GM12878 (cell line): ENCODE results near the gene RARS2. TPM values are rescaled to one million over a fixed set of nuclear protein-coding genes. Genes with fewer than 3 reads are reported as not detected.

ENCODE experiments used
- ATAC-seq: fragments of 200-7000 bp; cut with Tn5 transposase; 3 replicates; pipeline ENCODE4 v1.9.1; 2020; ENCODE audit warnings: mild to moderate bottlenecking, moderate library complexity
- BruUV-seq: library from RNA; stranded (reverse); fragments of 400-500 nt; replicated peaks from 2 replicates; lab custom pipeline; 2021; lab: Mats Ljungman, UMichigan
- CTCF ChIA-PET: fragments of 300-600 bp; sonication (Branson Sonifier 250); formaldehyde crosslinking; extraction: SDS; loops from one replicate; lab custom pipeline; 2021; ENCODE audit warnings: inconsistent platforms; lab: Yijun Ruan, JAX
- POLR2A ChIA-PET: fragments of 350-600 bp; formaldehyde crosslinking; extraction: SDS; loops from one replicate; lab custom pipeline; 2021; ENCODE audit warnings: inconsistent platforms; lab: Charles Lee
- RAD21 ChIA-PET: fragments of 300-600 bp; sonication (Branson Sonifier 250); formaldehyde crosslinking; loops from one replicate; lab custom pipeline; 2023; ENCODE audit warnings: antibody characterized with exemption; ENCODE audit not compliant: unreplicated experiment; lab: Charles Lee
- SMC1A ChIA-PET: fragments of 300-600 bp; sonication (Branson Sonifier 250); formaldehyde crosslinking; loops from one replicate; lab custom pipeline; 2023; ENCODE audit not compliant: unreplicated experiment, uncharacterized antibody; lab: Charles Lee
- DNase-seq: peaks from one replicate; pipeline ENCODE4 v3.0.0-alpha.2; 2011; ENCODE audit warnings: low read depth, low spot score
- FAIRE-seq: peaks from 3 replicates; lab custom pipeline; 2011; peaks lifted over from hg19 to GRCh38; lab: Jason Lieb, UNC
- H2AFZ ChIP-seq: 2 replicates; pipeline ENCODE4 v1.6.0; 2011; ENCODE audit warnings: low read depth, low read length, control low read depth; ENCODE audit not compliant: control insufficient read depth
- H3K27ac ChIP-seq: 2 replicates; pipeline ENCODE4 v1.5.1; 2011; ENCODE audit warnings: control low read depth; ENCODE audit not compliant: control insufficient read depth, insufficient read depth
- H3K27me3 ChIP-seq, 2 experiments: replicated peaks in 1 of 2; 2 replicates each; pipeline versions ENCODE4 v1.6.0 to v1.6.1; 2011; ENCODE audit warnings: low read length in 1 of 2; ENCODE audit not compliant: control insufficient read depth in 2 of 2, insufficient read depth in 2 of 2
- H3K36me3 ChIP-seq, 2 experiments: 2 replicates each; pipeline ENCODE4 v1.5.1; 2011; ENCODE audit warnings: low read length in 1 of 2; ENCODE audit not compliant: control insufficient read depth in 2 of 2, insufficient read depth in 2 of 2
- H3K4me1 ChIP-seq: 2 replicates; pipeline ENCODE4 v1.6.1; 2011; ENCODE audit warnings: mild to moderate bottlenecking, low read length, moderate library complexity, mixed read lengths; ENCODE audit not compliant: control insufficient read depth, insufficient read depth
- H3K4me2 ChIP-seq: 2 replicates; pipeline ENCODE4 v1.6.0; 2011; ENCODE audit warnings: control low read depth; ENCODE audit not compliant: control insufficient read depth, insufficient read depth
- H3K4me3 ChIP-seq: fragments of 200-600 bp; sonication (generic); 2 replicates; pipeline ENCODE4 v1.5.1; 2016
- H3K79me2 ChIP-seq: 2 replicates; pipeline ENCODE4 v1.6.0; 2011; ENCODE audit warnings: low read length; ENCODE audit not compliant: control insufficient read depth, insufficient read depth
- H3K9ac ChIP-seq: 2 replicates; pipeline ENCODE4 v1.8.0; 2011; ENCODE audit warnings: low read length, control low read depth, mixed read lengths; ENCODE audit not compliant: control insufficient read depth, insufficient read depth
- H3K9me3 ChIP-seq: replicated peaks from 3 replicates; pipeline ENCODE4 v1.5.1; 2011; ENCODE audit warnings: mild to moderate bottlenecking, low read length; ENCODE audit not compliant: control insufficient read depth, insufficient read depth
- H4K20me1 ChIP-seq: 2 replicates; pipeline ENCODE4 v1.6.0; 2011; ENCODE audit not compliant: control insufficient read depth, insufficient read depth
- EGR1 ChIP-seq, 2 experiments: IDR thresholded peaks; 1 replicate in 1 of 2; 2 replicates in 1 of 2; pipeline ENCODE4 v1.6.1; 2011 to 2012; ENCODE audit warnings: low read depth in 2 of 2, low read length in 2 of 2, borderline replicate concordance in 1 of 2, mild to moderate bottlenecking in 1 of 2, moderate library complexity in 1 of 2
- EZH2 ChIP-seq: IDR thresholded peaks from 2 replicates; pipeline ENCODE4 v1.6.1; 2012; ENCODE audit warnings: low read depth, mild to moderate bottlenecking, control low read depth, inconsistent platforms, low read length, borderline replicate concordance; ENCODE audit not compliant: control insufficient read depth
- MEF2B ChIP-seq: fragments of 450-650 bp; IDR thresholded peaks from 2 replicates; pipeline ENCODE4 v1.6.1; 2018; ENCODE audit warnings: mild to moderate bottlenecking, moderate library complexity; ENCODE audit not compliant: partially characterized antibody, poor library complexity, severe bottlenecking
- NFYB ChIP-seq: IDR thresholded peaks from 2 replicates; pipeline ENCODE4 v1.6.1; 2011; ENCODE audit warnings: low read depth, mild to moderate bottlenecking, low read length, improper control_type of control experiment, moderate library complexity; ENCODE audit not compliant: insufficient read depth
- SIN3A ChIP-seq: IDR thresholded peaks from 2 replicates; pipeline ENCODE4 v1.6.1; 2012; ENCODE audit warnings: low read depth, low read length, improper control_type of control experiment
- SKIL ChIP-seq: fragments of 450-650 bp; IDR thresholded peaks from 2 replicates; pipeline ENCODE4 v1.6.1; 2017; ENCODE audit warnings: mild to moderate bottlenecking, low read depth, inconsistent platforms; ENCODE audit not compliant: poor library complexity, severe bottlenecking
- WGBS: methylation state at CpG from one replicate; pipeline ENCODE4 v1.1.6; 2016; ENCODE audit warnings: low lambda C conversion rate; ENCODE audit not compliant: insufficient replicate concordance, insufficient coverage; ENCODE audit errors: missing lambda C conversion rate; 5-methylcytosine and 5-hydroxymethylcytosine counted together
- in situ Hi-C: fragments of 300-500 bp; cut with MboI; formaldehyde crosslinking; loops from 9 replicates; pipeline ENCODE4 v1.14.3; 2018; ENCODE audit warnings: mixed read lengths
- intact Hi-C: fragments of 100-400 bp; cut with micrococcal nuclease; formaldehyde crosslinking; loops from one replicate; pipeline ENCODE4 v1.14.2; 2022; ENCODE audit not compliant: unreplicated experiment
- polyA plus RNA-seq, 11 experiments: library from polyadenylated mRNA; depleted of rRNA in 4 of 11; unstranded in 6 of 11; stranded (reverse) in 5 of 11; fragments of >200 nt; fragmentation: Nextera tagmentation in 4 of 11; fragmentation: Illumina TruSeq in 1 of 11; extraction: Ambion mirVana in 4 of 11; extraction: Trizol in 1 of 11; gene quantifications; 1 replicate in 1 of 11; 2 replicates in 10 of 11; pipeline versions ENCODE4 v1.2.1 to v1.2.3, GENCODE V29; 2011 to 2016; ENCODE audit warnings: inconsistent platforms in 2 of 11, missing spikeins in 2 of 11, low read depth in 1 of 11
- total RNA-seq, 4 experiments: library from RNA; depleted of rRNA in 3 of 4; stranded (reverse); fragments of >200 nt in 3 of 4; fragmentation: Illumina TruSeq in 1 of 4; extraction: Trizol in 1 of 4; gene quantifications; 2 replicates each; pipeline versions ENCODE4 v1.2.1 to v1.2.3, GENCODE V29; 2013 to 2021

Gene RARS2
- total and polyA plus RNA-seq, 10 of the 15 experiments (the other 5 are each of a cell fraction or from before 2014, with no cell fraction given): 18.3 to 54.2 (median 36.8) TPM

DNA sequence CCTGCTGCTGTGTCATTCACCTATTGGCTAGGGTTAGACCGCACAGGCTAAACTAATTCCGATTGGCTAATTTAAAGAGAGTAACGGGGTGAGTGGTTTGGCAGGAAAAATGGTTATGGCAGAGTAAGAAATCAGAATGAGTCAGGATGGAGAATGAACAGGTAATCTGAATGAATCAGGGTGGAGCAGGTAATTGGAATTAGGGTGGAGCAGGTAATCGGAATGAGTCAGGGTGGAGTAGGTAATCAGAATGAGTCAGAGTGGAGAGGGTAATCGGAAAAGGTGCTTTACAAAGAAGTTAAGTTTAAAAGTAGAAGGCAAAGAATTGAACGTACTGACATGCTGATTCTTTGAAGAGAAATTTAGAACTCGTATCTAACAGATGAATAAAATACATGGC, 105.3 kb downstream of the RARS2 start:
- CTCF ChIA-PET: no interaction called here
- H3K79me2 ChIP-seq: no peaks in the 10 kb centered on the region
- in situ Hi-C loops: no loop called here
- no peaks in the 10 kb centered on the region; the same call in 2 of the 3 replicates for H3K9me3 ChIP-seq
- no peak for FAIRE-seq
- ATAC-seq: no peak
- no TSS peak for BruUV-seq
- no peaks in the 10 kb centered on the region for H3K4me1 ChIP-seq
- WGBS: 93% methylated on average over 7 of the region's 7 CpGs
- H3K4me2 ChIP-seq: no peak overlapping the region
- no peak overlapping the region for H3K4me3 ChIP-seq
- H3K27ac ChIP-seq: no peak overlapping the region
- POLR2A ChIA-PET: interaction anchor here (0.6 to 0.9 kb wide), 2 partner anchors 41 to 56 kb away, joined by 3 to 4 read pairs; no protein-coding TSS in a partner anchor
- H3K27me3 ChIP-seq: no peaks in the 10 kb centered on the region
- no peak for DNase-seq
- RAD21 ChIA-PET: no interaction called here
- no peak for TF ChIP-seq EZH2
- TF ChIP-seq SKIL: no peak
- no peak for TF ChIP-seq MEF2B
- no peak for TF ChIP-seq SIN3A
- TF ChIP-seq NFYB: no peak
- no peak for TF ChIP-seq EGR1 (IDR thresholded peaks at IDR 0.05; ENCODE audit: borderline replicate concordance in 1 of 2, low read depth in 2 of 2, low read length in 2 of 2)
- H3K9ac ChIP-seq: no peak overlapping the region
- H4K20me1 ChIP-seq: no peaks in the 10 kb centered on the region
- no peaks in the 10 kb centered on the region for H3K36me3 ChIP-seq
- SMC1A ChIA-PET: no interaction called here
- no peak overlapping the region for H2AFZ ChIP-seq
- intact Hi-C loops: no loop called here
